ENCODE measurements around the gene DUOX1.

DNA sequence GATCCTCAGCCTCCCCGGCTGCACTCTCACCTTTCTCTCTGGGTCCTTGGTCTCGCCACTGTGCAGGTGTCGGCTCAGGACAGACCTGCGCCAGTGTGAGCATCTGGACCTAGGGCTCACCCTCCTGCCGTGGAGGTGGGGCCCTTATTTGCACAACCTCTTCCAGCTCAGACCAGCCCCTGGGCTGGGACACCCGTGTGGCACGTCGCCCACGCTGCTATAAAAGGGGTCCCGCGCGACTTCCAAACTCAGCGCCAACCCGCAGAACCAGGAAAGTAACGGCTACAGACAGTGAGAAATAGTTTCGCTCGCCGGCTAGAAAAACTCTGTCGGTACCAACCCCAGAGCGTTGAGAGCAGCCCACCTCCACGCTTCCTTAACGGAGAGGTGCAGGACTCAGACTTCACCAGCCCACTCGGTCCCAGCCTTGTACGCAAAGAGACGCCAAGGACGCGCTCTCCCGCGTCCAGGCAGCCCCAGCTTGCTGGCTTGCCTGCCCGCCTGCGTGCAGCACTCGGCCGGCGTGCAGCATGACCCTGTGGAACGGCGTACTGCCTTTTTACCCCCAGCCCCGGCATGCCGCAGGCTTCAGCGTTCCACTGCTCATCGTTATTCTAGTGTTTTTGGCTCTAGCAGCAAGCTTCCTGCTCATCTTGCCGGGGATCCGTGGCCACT lies 15.6 kb upstream of the DUOX1 start, which contains the start of the genes DUOX2 and DUOXA2:
- TF ChIP-seq ZNF274 (IDR thresholded peaks at IDR 0.05; ENCODE audit: low read depth, low read length) (no peak), YY1 (IDR thresholded peaks at IDR 0.05; ENCODE audit: insufficient read depth, insufficient read length) (no peak)
